AG09309 (cell line): ENCODE data around the gene SEZ6L.

Experiments used
- DNase-seq: peaks from one replicate; pipeline ENCODE4 v3.0.0-alpha.2; 2010; ENCODE audit warnings: low read depth
- H3K4me3 ChIP-seq: 2 replicates; pipeline ENCODE4 v1.5.1; 2011; ENCODE audit warnings: mild to moderate bottlenecking, low read depth, low read length, moderate library complexity; ENCODE audit not compliant: control insufficient read depth
- TF ChIP-seq, protein P1 (sequence below): IDR thresholded peaks from 2 replicates; pipeline ENCODE4 v1.5.1; 2011; ENCODE audit warnings: mild to moderate bottlenecking, low read depth, low read length, inconsistent platforms; ENCODE audit not compliant: insufficient read depth, control insufficient read depth; ENCODE audit errors: missing control alignments

SEZ6L gene

GRCh38 chr22:26303475-26303874 lies 134.2 kb downstream of the SEZ6L start:
- TF ChIP-seq, protein P1, sequence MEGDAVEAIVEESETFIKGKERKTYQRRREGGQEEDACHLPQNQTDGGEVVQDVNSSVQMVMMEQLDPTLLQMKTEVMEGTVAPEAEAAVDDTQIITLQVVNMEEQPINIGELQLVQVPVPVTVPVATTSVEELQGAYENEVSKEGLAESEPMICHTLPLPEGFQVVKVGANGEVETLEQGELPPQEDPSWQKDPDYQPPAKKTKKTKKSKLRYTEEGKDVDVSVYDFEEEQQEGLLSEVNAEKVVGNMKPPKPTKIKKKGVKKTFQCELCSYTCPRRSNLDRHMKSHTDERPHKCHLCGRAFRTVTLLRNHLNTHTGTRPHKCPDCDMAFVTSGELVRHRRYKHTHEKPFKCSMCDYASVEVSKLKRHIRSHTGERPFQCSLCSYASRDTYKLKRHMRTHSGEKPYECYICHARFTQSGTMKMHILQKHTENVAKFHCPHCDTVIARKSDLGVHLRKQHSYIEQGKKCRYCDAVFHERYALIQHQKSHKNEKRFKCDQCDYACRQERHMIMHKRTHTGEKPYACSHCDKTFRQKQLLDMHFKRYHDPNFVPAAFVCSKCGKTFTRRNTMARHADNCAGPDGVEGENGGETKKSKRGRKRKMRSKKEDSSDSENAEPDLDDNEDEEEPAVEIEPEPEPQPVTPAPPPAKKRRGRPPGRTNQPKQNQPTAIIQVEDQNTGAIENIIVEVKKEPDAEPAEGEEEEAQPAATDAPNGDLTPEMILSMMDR: no peak

DNA sequence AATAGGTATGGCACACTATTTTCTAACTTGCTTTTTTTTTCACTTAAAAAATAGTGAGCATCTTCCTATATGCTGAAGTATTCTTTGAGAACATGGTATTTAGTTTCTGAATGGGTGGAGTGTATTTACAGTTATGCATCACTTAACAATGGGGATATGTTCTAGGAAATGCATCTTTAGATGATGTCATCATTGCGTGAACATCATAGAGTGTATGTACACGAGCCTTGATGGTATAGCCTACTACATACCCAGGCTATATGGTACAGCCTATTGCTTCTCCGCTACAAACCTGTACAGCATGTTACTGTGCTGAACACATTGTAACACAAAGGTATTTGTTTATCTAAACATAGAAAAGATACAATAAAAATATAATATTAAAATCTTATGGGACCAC lies 135.5 kb downstream of the SEZ6L start:
- TF ChIP-seq, protein P1: no peak
- no peak overlapping the region for H3K4me3 ChIP-seq
- DNase-seq: no peak

More at GRCh38 chr22:26303475-26303874, 134.2 kb downstream of the SEZ6L start:
- no peak for DNase-seq
- H3K4me3 ChIP-seq: no peak overlapping the region

GRCh38 chr22:26308467-26308866 lies 139.2 kb downstream of the SEZ6L start:
- DNase-seq: no peak
- TF ChIP-seq, protein P1: no peak
- H3K4me3 ChIP-seq: no peak overlapping the region

DNA sequence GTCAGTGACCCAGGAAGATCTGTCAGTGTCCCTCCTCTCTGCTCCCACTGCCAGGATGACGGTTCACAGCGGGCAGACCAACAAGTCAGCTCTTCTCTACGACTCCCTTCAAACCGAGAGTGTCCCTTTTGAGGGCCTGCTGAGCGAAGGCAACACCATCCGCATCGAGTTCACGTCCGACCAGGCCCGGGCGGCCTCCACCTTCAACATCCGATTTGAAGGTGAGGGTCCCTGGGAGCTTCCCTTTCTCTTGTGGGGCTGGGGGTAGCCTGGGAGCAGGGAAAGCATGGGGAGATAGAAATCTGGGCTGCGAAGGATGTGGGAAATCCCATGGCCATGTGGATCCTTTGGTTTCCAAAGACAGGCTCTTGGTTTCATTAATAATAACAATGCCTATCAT lies 141.4 kb downstream of the SEZ6L start:
- TF ChIP-seq, protein P1: no peak
- no peak for DNase-seq
- no peak overlapping the region for H3K4me3 ChIP-seq

DNA sequence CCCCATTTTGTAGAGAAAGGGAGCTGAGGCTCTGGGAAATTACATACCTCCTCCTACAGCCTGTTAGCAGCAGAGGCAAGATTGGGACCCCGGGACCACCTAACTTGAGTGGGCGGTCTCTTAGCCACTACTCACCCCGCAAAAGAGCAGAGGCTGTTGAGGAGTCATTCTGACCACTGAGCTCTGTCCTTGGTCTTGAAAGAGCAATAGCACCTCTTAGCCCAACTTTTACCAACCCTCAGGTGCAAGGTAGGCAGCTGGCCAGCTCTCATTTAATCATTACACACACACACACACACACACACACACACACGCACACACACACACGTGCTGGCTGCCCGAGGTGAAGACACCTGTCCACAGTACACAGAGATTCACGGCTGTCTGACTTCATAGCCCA lies 144.0 kb downstream of the SEZ6L start:
- H3K4me3 ChIP-seq: no peak overlapping the region
- no peak for DNase-seq
- TF ChIP-seq, protein P1: no peak

- DNase-seq: no peak
- H3K4me3 ChIP-seq: no peak overlapping the region
- TF ChIP-seq, protein P1: no peak
These were observed 144.9 kb downstream of the SEZ6L start for GRCh38 chr22:26314171-26314570.

DNA sequence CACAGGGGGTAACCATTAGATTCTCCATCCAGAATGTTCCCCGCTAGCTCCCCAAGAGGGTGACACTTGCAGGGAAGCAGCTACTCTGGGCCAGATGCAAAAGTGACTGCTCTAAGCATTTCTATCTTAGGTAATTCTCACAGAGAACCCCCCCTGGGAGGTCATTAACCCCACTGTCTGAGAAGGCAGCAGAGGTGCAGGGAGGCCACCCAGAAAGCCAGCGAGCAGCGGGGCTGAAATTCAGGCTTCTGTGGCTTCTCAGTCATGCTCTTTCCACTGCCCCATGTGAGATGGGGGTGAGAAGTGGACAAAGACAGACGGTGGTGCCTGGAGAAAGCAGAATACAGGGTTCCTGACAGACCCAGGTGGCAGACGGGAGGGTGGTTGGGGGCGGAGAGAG lies 145.4 kb downstream of the SEZ6L start:
- DNase-seq: no peak
- no peak overlapping the region for H3K4me3 ChIP-seq
- TF ChIP-seq, protein P1: no peak
